ENCODE measurements around the gene PTBP2.

PTBP2 gene

DNA sequence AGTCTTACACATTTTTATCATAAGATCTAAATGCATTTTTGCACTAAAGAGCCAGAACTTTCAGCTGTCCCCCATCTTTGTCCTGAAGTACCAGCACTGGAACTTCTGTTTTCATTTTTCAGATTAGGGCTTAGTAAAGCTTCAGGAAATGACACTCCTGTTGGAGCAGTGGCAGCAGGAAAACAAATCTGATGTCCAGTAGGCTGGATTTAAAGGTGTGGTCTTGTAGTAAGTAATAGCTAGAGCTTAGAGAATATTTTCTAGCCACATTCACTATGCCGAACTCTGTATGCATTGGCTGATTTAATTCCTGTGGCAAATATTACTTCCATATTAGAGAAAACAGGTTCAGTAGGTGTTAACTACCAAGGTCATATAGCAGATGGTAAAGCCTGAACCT lies 103.6 kb downstream of the PTBP2 start:
- TF ChIP-seq, protein P1, sequence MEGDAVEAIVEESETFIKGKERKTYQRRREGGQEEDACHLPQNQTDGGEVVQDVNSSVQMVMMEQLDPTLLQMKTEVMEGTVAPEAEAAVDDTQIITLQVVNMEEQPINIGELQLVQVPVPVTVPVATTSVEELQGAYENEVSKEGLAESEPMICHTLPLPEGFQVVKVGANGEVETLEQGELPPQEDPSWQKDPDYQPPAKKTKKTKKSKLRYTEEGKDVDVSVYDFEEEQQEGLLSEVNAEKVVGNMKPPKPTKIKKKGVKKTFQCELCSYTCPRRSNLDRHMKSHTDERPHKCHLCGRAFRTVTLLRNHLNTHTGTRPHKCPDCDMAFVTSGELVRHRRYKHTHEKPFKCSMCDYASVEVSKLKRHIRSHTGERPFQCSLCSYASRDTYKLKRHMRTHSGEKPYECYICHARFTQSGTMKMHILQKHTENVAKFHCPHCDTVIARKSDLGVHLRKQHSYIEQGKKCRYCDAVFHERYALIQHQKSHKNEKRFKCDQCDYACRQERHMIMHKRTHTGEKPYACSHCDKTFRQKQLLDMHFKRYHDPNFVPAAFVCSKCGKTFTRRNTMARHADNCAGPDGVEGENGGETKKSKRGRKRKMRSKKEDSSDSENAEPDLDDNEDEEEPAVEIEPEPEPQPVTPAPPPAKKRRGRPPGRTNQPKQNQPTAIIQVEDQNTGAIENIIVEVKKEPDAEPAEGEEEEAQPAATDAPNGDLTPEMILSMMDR (IDR thresholded peaks at IDR 0.05; ENCODE audit: low read depth, low read length, missing control alignments): no peak
- no peak overlapping the region for H3K4me3 ChIP-seq (ENCODE audit: low read depth, low read length)
- DNase-seq (ENCODE audit: low read depth): no peak
- in situ Hi-C loops (cut with HindIII; ENCODE audit: low sequenced_read_pairs): no loop called here

DNA sequence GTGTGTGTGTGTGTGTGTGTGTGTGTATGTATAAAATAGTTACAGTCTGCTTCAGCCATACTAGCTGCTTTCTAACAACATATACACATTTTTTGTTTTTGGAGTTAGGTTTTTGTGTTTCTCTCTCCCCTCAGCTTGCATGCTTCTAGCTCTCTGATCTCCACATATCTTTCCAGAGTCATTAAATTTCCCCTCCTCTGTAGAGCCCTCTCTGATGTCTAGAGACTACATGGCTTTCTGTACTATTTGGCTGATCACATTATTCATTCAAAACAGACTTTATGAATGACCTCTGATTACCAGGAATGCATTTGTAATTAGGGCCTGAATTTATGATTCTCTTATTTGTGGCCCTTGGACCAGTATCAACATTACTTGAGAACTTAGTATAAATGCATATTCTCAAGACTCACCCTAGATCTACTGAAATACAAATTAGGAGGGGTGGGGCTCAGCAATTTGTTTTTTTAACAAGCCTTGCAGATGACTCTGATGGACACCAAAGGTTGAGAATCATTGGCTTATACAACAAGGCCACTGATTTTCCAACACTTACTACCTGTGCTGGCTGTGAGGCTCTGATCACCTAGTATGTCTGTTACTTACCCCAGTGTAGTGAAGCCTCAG lies 104.5 kb downstream of the PTBP2 start:
- TF ChIP-seq, protein P1 (IDR thresholded peaks at IDR 0.05; ENCODE audit: low read depth, low read length, missing control alignments): no peak
- DNase-seq (ENCODE audit: low read depth): no peak
- in situ Hi-C loops (cut with HindIII; ENCODE audit: low sequenced_read_pairs): no loop called here
- no peak overlapping the region for H3K4me3 ChIP-seq (ENCODE audit: low read depth, low read length)

DNA sequence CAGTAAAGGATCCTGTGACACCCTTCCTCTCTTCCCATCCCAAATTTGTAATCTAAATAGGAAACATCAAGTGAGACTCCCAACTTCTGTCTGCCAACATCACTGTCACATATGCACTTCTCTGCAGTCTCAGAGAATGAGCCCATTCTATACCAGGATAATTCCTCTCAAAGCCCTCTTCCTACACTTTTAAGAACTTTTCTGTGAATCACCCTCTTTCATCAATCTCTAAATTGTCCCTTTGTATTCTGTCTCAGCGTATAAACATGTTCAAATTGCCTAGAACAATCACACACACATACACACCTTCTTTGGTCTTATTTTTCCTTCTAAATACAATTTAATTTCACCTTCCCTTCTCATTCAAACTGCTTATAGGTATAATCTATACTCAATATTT lies 111.8 kb downstream of the PTBP2 start:
- H3K4me3 ChIP-seq (ENCODE audit: low read depth, low read length): no peak overlapping the region
- in situ Hi-C loops (cut with HindIII; ENCODE audit: low sequenced_read_pairs): no loop called here
- no peak for DNase-seq (ENCODE audit: low read depth)
- TF ChIP-seq, protein P1 (IDR thresholded peaks at IDR 0.05; ENCODE audit: low read depth, low read length, missing control alignments): no peak

DNA sequence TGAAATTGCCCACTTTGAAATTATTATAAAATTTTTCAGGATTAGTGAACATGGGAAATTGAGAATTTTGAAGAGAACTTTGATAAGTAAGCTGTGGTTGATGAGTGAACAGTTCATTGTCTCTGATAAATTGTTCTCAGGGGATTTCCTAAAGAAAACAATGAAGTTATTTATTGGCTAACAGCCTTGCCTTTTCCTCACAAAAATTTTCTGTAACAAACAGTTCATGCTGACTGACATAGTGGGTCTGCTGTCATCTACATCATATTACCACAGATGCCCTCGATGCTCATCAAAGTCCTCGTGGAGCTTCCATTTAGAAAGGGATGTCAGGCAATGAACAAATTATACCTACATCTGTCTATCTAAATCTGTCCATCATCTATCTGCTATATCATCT lies 113.4 kb downstream of the PTBP2 start:
- H3K4me3 ChIP-seq (ENCODE audit: low read depth, low read length): no peak overlapping the region
- DNase-seq (ENCODE audit: low read depth): no peak
- in situ Hi-C loops (cut with HindIII; ENCODE audit: low sequenced_read_pairs): no loop called here
- TF ChIP-seq, protein P1 (IDR thresholded peaks at IDR 0.05; ENCODE audit: low read depth, low read length, missing control alignments): no peak

DNA sequence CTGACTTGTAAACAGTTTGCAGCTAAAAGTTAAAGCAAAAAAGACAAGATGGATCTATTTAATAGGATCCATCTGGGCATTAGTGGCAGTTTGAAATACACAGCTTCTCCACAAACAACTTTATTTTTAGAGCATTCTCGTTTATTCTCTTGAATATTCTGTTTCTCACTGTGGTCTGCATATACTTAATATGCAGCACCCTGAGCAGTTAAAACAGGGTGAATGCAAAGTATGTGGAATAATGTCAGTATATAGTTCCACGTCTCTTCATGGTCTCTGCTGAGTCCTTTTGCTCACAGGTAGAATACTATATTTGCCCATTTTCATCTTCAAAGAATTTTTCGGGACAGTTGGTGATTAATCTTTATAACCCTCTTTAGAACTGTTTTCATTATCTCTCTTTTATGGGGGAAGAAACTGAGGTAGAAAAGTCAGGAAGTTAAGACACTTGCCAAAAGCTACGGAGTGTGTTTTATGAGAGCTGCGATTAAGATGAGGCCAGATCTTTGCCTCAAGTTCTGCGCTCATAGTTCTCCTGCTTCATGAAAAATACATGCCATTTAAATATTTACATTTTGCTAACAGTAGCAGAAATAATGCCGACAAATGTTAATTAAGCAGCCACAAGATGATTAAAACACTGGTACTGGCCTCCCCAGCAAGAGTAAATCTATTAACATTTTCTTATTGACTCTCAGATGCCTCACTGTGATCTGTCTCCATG lies 115.6 kb downstream of the PTBP2 start:
- TF ChIP-seq, protein P1 (IDR thresholded peaks at IDR 0.05; ENCODE audit: low read depth, low read length, missing control alignments): no peak
- DNase-seq (ENCODE audit: low read depth): no peak
- H3K4me3 ChIP-seq (ENCODE audit: low read depth, low read length): no peak overlapping the region
- in situ Hi-C loops (cut with HindIII; ENCODE audit: low sequenced_read_pairs): no loop called here

DNA sequence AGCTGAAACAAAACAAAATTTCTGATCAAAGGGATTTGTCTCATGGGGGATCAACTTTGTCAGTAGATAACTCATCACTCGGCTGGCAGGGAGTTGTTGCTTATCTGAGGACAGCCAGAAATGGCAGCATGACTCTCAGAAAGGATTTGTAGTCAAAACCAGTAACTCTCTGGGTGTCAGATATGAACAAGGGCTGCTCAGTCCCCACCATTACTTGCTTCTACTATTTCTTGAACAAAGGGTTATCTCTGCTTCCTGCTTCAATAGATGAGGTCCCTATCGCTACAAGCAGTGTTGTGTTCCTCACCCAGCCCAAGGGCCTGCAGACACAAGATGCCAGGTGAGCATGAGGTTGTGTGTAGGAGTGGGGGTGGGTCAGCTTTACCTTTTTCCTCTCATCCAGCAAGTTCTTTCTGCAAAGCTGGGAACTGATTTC lies 116.2 kb downstream of the PTBP2 start:
- DNase-seq (ENCODE audit: low read depth): no peak
- in situ Hi-C loops (cut with HindIII; ENCODE audit: low sequenced_read_pairs): no loop called here
- no peak overlapping the region for H3K4me3 ChIP-seq (ENCODE audit: low read depth, low read length)
- TF ChIP-seq, protein P1 (IDR thresholded peaks at IDR 0.05; ENCODE audit: low read depth, low read length, missing control alignments): no peak
